HG02870 (cell line): Measurements from ENCODE around the gene PDLIM7.

Source experiments
- ATAC-seq: cut with Tn5 transposase; IDR thresholded peaks from one replicate; pipeline ENCODE4 v1.9.1; 2021; ENCODE audit warnings: mild to moderate bottlenecking, moderate library complexity; ENCODE audit not compliant: unreplicated experiment

PDLIM7 gene

DNA sequence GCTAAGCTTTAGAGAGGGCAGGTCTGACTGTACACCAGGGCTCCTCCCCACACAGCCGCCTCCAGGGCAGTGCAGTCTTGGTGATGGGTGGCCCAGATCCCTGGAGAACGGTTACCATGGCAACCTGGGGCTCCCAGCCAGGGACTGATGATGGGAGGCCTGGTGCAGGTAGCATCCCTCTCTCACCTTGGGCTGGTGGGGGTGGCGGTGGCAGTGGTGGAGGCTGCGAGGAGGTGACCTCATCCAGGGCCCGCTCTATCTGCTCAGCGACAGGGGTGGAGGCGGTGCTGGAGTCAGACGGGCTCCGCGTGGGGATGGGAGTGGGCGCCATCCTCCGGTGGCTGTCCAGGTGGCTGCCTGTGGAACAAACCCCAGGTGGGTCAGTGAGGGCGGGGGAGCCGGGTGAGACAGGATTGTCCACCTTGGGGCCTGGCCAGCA is 38.5 kb downstream of the PDLIM7 start:
- no peak for ATAC-seq

DNA sequence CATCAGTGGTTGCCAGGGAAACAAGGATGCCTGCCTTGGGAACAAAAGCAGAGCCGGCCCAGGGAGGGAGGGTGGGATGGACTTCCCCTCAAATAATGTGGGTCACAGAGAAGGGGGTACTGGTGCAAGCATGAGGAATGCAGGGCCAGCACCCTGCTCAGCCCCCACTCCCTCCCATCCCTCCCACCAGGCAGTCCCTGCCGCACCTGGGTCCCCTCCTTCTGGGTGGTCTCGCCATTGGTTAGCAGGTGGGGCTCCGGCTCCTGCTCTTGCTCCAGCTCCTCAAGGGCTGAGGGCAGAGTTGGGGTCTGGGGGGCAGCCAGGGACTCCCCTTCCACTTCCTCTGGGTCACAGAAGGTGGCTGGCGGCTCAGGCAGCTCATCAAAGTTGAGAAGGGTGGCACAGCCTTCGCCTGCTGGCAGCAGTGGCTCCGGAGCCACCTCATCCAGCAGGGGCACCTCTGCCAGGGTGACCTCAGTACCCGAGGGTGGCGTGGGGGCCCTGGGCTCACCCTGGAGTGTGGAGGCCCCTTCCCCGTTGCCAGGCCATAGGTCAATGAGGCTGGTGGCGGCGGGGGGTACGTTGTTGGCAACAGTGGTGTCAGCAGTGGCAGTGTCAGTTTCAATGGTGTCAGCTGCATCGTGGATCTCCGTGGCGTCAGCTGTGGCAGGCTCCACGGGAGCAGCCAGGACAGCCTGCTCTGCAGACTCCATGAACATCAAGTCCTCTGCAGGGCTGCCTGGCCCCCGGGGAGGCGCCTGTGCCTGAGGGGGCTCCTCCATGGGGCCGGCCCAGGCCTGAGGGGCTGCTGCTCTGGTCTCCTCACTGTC is 39.3 kb downstream of the PDLIM7 start:
- ATAC-seq: no peak

DNA sequence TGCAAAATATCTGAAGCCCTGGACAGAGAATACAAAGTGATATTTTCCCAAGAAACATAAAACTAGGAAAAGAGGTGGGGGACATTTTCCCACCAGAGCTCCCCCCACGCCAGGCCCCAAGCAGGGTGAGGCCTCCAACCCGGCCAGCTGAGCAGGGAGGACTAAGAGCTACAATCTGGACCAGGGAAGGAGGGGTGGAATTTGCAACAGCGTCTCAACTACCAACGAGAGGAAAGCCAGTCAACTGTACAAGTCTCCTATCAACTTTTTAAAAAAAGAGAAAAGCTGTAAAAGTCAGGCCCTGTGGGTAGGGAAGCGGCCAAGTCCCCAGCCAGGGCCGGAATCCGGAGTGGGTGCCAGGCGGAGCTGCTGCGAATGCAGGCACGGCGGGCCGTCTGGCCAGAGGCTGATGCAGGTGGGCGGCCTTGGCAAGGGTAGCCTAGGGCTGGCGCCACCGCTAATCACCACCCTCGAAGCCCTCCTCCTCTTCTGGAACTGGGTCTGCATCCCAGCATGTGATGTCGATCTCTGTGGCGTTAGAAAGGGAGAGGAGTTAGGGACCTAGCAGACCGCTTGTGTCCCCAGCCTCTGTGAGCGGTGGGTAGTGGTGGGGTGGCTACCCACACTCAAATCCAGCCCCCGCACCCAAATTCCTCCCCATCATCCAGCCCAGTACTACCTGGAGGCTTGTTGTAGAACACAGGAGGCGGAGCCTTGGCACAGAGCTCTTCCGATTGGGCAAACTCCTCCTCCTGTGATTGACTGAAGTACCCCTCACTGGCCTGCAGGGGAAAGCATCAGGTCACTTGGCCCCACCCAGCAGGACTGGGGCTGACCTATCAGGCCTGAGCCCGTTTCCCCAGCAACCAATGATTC is 40.2 kb downstream of the PDLIM7 start:
- peak; percentile 46 for ATAC-seq

DNA sequence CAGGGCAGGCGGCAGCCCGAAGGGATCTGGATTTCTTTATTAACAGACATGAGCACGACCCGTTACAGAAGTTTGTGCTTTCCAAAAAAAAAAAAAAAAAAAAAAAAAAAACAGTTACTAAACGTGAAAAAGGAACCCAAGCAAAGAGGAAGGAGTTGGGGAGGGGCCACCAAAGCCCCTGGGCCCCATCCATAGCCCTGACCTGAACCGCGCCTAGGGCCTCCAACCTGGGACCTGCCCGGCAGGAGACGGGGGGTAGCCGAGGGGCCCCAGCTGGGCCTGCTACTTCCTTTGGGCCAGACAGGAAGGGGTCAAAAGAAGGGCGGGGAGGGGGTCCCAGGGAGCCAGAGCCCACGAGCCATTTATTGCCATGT is 40.8 kb downstream of the PDLIM7 start:
- no peak for ATAC-seq

DNA sequence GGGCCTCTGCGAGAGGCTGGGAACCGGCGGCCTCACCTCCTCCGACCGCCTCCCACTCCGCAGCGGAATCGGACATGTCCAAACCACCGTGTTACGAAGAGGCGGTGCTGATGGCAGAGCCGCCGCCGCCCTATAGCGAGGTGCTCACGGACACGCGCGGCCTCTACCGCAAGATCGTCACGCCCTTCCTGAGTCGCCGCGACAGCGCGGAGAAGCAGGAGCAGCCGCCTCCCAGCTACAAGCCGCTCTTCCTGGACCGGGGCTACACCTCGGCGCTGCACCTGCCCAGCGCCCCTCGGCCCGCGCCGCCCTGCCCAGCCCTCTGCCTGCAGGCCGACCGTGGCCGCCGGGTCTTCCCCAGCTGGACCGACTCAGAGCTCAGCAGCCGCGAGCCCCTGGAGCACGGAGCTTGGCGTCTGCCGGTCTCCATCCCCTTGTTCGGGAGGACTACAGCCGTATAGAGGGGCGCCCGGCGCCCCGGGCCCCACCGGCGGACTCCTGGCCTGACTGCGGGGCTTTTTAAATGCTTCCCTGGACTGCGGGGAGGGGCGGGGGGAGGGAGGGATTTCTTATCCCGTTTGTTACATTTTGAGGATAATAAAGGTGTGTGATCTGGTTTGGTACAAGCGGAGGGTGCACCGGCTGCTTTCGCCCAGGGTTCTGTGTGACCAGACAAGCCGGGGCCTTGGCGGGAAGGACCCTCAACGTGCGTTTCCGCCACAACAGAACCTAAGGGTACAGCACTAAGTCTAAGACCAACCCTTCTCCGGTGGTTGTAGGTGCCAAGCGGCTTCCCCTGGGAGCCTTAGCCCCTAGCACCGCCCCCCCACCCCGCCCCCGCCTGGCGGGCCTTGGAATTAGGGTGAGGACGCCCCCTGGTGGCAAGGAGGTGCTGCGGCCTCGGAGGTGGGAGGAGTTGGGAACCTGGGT is 41.5 kb downstream of the PDLIM7 start:
- ATAC-seq: peak; percentile 6

DNA sequence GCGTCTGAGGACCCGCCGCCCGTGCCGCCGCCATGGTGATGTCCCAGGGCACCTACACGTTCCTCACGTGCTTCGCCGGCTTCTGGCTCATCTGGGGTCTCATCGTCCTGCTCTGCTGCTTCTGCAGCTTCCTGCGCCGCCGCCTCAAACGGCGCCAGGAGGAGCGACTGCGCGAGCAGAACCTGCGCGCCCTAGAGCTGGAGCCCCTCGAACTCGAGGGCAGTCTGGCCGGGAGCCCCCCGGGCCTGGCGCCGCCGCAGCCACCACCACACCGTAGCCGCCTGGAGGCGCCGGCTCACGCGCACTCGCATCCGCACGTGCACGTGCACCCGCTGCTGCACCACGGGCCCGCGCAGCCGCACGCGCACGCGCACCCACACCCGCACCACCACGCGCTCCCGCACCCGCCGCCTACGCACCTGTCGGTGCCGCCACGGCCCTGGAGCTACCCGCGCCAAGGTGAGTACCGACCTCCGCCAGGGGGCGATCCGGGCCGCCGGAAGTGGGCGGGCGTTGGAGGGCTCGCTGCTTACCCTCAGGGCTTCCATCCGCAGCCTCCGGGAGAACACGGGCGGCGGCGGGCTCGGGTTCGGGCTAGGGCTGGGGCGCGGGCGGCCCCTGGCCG is 42.3 kb downstream of the PDLIM7 start:
- peak; percentile 37 for ATAC-seq

DNA sequence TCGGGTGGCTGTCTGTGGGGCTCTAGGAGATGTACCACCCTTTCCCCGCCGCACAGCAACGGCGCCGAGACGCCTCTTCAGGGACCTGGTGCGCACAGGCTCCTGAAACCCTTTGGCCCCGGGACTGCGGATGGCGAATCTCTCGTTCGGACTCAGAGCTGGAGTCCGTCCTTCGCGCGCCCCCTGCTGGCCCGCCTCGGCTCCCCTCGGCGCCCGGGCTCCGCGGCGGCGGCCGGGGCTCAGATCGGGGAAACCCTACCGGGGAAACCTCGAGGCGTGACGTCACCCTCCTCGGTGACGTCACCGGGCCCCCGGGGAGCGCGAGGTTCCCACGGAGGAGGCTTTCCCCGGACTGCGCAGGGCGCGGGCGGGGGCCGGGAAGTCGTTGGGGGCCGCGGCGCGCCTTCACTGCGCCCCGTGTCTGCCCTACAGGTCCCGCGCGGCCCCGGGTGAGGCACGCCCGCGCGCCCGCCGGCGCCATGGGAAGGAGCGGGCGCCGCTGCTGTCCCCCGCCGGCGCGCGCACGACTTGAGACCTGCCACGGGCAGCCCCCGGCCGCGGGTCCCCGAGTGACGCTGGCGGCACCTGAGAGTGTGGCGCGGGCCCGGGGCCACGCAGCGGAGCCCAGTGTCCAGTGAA is 42.9 kb downstream of the PDLIM7 start:
- ATAC-seq: peak; percentile 34

DNA sequence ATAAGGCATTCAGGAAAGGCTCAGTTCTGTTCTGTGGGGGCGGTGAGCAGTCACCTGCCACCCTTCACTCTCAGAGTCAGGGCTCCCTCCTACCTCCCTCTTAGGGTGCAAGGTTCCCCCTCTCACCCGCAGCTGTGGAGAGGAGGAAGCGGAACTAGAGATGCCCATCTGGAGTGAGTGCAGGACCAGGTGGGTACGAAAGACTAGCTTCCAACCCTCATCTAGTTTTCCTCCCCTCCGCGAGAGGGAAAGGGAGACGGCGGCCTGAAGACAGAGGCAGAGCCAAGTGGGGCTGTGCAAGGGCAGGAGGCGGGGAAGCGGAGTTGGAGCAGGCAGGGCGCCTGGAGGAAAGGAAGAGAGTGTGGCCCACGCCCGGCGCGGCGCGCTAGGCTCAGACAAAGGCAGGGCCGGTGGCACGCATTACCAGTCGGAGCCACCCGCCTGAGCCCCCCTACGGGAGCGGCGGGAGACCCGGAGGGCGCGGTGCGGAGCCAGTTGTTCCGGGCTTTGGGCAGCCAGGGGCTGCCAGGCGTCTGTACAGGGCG is 43.5 kb downstream of the PDLIM7 start:
- ATAC-seq: no peak

DNA sequence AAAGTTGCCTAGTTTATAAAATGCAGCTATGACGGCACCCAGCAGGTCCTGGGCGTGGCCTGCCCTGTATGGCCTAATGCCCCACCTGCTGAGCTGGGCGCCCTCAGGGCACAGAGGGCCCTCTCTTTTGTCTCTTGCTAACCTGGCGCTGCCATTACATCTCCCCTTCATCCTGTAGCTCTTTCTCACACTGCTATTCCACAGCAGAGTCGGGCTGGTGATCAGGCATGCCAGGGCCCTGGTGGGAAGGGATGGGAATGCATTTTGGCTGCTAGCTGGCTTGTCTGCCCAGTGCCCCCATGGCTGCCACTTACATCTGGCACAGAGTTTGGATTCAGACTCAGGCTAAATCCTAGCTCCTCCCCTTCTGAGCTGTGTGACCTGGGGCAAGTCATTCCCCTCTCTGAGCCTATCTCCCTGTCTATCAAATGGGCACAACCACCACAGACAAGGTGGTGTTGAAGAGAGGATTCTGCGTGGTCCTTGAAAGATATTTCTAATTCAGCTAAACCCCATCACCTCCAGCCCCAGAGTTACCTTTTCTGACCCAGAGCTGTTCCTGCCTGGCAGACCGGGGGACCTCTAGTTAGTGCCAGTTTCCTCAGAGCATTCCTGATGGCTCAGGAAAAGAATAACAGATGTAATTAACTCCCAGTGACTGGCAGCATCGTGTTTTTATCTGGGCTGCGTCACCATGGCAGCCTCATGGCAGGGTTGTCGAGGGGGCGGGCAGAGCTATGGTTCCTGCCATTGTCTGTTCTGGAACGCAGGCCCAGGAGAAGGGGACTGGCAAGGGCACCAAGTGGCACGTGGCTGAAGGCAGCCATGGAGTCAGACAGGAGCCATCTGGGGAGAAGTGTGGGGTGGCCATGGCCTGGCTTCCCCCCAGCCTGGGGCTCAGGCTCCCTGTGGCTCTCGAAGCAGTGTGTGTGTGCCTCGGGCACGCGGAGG is 44.4 kb downstream of the PDLIM7 start:
- ATAC-seq: no peak

DNA sequence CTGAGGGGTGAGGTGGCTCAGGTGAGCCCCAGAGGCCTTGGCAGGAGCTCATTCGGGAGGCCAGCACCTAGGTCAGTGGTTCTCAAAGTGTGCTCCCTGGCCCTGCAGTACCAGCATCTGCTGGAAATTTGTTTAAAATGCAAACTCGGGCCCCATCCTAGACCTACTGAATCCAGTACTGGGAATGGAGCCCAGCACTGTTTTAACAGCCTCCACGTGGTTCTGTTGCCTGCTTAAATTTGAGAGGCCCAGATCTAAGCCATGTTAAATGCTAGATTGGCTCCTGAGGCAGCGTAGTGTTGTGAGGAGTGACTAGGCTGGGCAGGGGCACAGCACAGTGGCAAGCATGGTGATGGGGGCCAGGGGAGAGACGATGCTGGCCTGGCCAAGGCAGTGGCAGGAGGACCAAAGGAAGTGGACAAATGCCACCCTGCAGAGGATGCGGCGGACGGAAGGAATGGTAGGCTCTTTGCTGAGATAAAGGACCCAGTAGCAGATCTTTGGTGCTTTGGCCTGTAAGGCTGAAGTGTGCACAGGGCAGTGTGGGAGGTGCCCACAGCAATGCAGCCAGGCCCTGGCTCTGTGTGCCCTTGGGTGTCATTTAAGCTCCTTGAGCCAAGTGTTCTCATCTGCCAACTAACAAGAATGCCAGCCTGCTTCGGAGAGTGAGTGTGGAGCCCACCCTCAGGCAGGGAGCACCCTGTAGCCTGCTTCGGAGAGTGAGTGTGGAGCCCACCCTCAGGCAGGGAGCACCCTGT is 46.6 kb downstream of the PDLIM7 start:
- ATAC-seq: no peak

DNA sequence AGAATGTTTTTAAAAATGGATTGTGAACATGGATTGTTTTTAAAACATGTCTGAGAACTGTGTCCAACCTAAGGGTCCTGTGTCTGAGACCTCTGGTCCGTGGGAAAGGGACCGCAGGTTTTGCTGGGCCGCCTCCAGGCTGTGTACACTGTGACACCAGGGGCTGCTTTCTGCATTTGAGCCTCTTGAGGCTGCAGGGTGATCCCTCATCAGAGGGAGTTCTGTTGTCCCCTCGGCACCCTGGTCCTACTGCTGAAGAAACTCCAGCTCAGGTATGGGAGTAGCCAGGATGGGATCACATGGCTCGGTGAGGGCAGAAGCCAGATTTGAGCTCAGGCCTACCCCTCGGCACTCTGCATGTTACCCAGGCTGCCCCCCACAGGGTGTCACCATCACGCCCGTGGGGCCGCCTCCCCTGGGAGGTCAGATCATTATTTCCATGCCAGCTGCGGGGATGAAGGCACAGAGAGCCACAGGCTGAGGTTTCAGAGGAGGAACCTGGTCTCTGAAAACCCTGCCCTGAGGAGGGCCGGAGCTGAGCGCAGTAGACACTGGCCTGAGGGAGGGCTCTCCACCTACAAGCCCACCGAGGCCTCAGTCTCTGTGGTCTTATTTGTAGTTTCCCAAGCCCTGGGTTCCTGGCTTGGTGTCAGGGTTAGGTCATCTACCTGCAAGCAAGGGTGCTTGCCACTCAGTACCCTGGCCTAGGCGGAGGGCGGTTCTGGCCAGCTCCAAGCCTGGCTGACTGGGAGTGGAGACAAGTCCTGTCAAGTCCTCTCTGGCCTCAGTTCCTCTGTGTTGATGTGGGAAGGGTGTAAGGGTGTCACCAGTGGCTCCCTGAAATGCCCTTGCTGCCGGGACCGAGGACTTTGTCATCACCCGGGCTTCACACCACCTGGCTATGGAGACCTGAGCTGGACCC is 48.0 kb downstream of the PDLIM7 start:
- no peak for ATAC-seq

DNA sequence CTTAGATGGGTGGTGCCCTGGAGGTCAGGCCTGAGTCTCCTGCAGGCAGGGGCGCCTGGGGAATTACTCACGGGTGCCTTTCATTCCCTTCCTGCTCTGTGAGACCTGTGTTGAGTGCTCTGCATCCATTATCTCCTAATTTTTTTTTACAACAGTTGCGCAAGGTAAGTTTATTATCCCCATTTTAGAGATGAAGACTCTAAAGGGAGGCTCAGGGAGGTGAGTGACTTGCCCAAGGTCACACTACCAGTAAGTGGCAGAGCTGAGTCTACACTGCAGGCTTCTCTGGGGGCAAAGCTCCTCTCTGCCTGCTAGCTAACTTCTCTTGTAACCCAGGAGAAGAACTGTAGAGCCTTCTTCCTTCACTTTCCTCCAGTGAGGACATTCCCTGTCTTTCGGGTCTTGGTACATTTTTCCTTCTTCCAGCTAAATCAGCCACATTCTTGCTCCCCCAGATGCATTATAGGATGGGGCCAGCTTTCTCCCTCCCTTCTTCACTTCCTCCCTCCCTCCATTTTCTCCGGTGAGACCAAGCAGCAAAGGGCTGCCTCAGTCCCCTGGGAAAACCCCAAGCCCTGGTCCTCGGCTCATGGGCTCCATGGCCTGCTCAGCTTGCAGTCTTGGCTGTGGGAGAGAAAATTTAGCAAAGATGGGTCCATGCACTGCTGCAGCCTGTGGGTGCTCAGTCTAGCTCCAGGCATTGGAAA is 49.0 kb downstream of the PDLIM7 start:
- no peak for ATAC-seq

DNA sequence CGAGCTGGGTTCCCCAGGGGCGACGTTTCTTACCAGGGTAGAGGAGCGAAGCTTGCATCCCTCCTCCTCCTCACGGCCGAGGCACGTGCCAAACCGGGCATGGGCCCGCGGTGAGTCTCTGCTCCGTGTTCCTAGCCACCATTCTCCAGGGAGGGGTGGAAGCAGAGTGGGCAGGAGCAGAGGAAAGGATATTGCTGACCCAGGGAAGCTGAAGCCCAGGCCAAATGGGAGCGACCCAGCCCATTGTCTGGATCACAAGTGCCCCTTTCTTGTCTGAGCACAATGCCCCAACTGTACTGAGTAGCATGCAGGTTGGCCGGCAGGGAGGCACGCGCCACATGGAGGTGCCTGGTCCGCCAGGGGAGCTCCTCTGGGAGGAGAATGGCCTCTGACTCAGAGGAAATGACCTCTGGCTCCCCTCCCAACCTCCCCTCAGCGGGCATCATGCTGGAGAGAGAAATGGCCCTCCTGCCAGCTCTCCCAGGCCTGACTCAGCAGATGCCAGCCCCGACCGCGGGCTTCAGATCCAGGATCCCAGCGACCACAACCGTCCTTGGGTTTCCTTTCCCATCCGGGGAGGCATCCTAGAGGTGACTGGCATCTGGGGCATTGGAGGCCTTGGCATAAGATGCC is 49.7 kb downstream of the PDLIM7 start:
- ATAC-seq: no peak

DNA sequence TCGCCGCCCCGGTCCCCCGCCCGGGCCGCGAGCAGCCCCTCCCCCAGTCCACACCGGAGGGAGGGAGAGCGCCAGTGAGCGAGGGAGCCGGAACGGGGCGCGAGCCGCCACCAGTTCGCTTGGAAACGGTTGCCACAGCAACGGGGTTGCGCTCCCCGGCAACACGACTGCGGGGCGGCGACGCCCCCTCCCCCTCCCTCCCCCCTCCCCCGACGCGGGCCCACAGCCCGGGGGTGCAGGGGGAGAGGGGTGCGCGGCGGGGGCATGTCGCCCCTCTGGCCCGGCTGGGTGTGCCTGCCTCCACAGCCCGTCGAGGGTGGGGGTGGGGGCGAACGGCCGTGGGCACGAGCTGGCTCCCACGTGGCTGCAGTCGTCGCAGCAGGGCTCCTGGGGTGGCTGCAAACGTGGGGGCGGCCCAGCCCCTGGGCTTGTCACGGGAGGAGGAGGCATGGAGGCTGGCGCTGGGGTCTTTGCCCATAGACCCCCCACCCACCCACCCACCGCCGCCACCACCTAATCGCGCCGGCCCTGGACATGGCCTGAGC is 50.3 kb downstream of the PDLIM7 start:
- peak; percentile 31 for ATAC-seq
